GM21381 (cell line): ENCODE measurements around the gene RPGRIP1.
"Not testable (repeated sequence)": the region's sequence is repeated elsewhere in the genome, so short reads cannot be mapped to it uniquely, and the experiment has no call there.

ENCODE experiments used
- ATAC-seq: cut with Tn5 transposase; IDR thresholded peaks from one replicate; pipeline ENCODE4 v1.9.1; 2021; ENCODE audit warnings: mild to moderate bottlenecking, moderate library complexity; ENCODE audit not compliant: unreplicated experiment

Gene RPGRIP1

GRCh38 chr14:21258005-21258888 lies 21.6 kb upstream of the RPGRIP1 start:
- ATAC-seq: no peak

- no peak for ATAC-seq
Measured at GRCh38 chr14:21258889-21259787, 20.7 kb upstream of the RPGRIP1 start.

DNA sequence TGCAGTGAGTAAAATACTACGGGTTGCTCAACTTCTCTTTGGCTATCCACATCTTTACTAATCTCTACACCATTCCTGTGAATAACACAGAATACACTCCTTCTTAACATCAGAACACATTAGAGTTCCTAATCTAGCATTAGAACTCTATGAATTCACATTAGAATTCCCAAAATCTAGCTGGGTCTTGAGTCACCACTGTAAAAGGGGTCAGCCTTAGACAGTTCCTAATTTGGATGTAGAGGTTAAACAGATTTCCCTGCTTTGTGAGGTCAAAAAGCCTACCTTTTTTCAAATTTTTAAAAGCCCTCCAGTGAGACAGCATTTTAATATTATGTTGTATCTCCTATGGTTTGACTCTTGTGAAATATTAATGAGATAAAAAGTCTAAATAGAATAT lies 18.1 kb upstream of the RPGRIP1 start:
- no peak for ATAC-seq

DNA sequence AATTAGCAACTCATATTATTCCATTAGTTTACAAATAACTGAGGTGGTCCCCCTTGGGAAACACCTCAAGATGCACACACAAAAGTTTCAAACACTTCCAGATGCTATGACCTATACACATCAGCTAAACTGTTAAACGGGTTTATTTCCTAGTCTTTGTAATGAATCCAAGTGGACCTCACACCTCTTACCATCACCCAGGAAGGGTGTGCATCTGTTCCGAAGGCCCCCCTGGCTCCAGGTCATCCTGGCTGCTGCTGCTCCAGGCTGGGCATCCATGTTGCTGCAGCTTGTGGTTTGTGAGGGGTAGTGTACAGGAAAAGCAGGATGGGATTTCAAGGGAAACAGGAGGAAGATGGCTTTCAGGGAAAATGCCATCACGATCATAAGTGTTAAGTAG lies 17.5 kb upstream of the RPGRIP1 start:
- ATAC-seq: no peak

GRCh38 chr14:21263284-21264024 lies 16.4 kb upstream of the RPGRIP1 start:
- ATAC-seq: peak; percentile 5

DNA sequence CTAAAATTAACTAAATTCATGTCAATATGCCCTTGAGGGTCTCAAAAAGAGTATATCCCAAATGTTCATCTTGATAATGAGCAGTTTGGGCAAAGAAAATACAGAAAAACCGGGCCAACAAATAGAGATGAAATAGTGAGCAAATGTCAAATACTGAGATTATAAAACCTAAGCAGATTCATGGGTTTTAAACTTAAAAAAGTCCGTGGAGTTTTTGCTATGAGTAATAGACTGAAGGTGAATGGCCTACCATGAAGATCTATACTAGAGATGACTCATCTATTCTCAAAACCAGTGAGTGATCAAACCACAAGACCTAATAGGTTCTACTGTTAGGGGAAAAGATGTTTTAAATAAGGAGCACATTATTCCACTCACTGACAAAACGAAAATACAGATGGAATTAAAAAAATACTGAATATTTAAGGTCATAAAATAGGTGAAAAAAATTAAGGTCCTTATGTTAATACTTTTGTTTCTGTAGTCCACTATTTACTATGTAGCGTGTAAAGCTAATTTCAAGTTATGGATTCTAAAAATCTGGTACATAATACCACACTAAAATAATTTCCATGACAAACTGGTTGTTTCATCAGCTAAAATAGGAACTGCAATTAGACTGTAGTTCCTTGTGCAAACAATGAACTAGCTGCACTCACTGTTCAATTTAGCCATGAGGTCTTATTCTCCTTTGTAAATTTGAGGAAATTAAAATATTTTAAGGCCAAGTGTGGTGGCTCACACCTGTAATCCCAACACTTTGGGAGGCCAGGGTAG lies 15.7 kb upstream of the RPGRIP1 start:
- ATAC-seq: peak; percentile 54

- ATAC-seq: no peak
Measured at GRCh38 chr14:21267431-21267845, 12.4 kb upstream of the RPGRIP1 start.

- no peak for ATAC-seq
Measured at GRCh38 chr14:21267886-21268616, 11.8 kb upstream of the RPGRIP1 start.

- no peak for ATAC-seq
Measured at GRCh38 chr14:21268617-21269251, 11.1 kb upstream of the RPGRIP1 start.

DNA sequence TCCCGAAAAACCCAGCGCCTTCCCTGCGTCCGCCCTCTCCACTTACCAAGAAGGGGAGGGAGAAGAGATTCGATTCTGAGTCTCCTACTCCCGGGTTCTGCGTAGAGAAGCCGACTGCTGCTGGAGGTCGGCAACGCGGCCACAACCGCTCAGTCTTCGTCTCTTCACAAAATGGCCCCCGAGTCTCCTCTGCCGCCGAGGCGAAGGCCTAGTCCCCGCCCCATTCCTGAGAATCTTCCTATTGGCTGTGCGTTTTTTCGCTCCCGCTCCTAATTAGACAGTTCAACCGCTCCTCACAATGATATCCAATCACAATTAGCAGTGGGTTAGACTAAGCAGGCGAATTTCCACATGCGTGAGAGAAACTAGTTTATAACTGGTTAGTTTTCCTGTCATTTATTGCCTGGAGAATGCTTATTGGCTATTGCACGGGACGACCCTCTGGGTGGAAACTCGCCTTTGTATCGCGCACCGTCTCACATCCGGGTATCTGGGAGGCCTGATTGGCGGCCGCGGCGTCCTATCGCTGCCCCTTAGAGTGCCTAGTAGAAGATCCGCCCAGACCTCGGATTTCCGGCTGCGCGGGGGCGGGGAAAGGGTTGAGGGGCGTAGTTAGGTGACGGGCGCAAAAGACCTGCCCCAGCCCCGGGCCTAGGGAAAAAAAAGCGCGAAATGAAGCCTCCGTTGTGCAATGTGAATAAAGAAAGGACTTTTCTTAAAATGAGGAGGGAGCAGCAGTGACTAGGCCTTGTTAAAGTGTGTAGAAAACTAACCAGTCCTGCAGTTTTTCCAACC lies 10.4 kb upstream of the RPGRIP1 start, which contains the start of gene HNRNPC:
TSS of gene HNRNPC (minus strand) at position 191 of the 795 bp plus-strand sequence. CDS start 35,249 bp downstream, outside the sequence.
- peak; percentile 89 for ATAC-seq

GRCh38 chr14:21272661-21273060 lies 7.2 kb upstream of the RPGRIP1 start:
- not testable (repeated sequence) for ATAC-seq

DNA sequence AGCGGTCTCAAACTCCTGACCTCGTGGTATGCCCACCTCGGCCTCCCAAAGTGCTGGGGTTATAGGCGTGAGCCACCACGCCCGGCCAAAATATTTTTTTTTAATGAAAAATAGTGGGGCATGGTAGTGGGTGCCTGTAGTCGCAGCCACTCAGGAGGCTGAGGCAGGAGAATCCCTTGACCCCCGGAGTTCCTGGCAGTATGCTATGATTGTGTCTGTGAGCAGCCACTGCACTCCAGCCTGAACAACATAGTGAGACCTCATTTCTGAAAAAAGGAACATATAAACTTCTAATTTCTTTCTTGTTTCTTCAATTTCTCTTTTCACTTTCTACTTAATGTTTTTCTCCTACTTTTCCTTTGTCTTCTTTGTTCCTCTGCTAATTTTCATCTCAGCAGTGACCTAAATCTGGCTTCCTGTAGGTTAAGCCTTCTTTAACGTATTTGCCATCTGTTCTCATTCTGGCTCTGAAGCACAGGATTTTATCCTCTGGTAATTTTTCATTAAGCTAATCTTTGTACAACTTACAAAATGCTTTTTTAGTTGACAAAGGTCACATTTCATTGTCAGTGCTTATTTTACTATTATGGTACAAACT lies 4.5 kb upstream of the RPGRIP1 start:
- no peak for ATAC-seq

GRCh38 chr14:21278632-21279031 lies 1.3 kb upstream of the RPGRIP1 start:
- no peak for ATAC-seq

DNA sequence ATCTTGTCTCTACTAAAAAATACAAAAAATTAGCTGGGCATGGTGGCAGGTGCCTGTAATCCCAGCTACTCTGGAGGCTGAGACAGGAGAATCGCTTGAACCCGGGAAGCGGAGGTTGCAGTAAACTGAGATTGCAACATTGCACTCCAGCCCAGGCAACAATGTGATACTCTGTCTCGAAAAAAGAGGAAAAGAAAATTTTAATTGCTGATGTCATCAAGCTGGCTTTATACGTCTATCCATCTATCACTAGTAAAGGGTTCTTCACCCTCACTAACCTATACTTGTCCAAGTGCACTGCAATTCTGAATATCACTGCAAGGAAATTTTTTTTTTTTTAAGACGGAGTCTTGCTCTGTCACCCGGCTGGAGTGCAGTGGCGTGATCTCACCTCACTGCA lies 2.0 kb downstream of the RPGRIP1 start:
- ATAC-seq: not testable (repeated sequence)

DNA sequence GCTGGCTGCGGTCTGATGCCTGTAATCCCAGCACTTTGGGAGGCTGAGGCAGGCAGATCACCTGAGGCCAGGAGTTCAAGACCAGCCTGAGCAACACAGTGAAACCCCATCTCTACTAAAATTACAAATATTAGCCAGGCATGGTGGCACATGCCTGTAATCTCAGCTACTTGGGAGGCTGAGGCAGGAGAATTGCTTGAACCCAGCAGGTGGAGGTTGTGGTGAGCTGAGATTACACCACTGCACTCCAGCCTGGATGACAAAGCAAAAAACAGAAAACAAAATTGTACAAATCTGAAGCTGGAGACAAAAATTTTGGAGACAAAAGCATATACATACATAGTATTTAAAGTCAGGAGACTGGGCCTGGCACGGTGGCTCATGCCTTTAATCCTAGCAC lies 6.6 kb downstream of the RPGRIP1 start:
- not testable (repeated sequence) for ATAC-seq

DNA sequence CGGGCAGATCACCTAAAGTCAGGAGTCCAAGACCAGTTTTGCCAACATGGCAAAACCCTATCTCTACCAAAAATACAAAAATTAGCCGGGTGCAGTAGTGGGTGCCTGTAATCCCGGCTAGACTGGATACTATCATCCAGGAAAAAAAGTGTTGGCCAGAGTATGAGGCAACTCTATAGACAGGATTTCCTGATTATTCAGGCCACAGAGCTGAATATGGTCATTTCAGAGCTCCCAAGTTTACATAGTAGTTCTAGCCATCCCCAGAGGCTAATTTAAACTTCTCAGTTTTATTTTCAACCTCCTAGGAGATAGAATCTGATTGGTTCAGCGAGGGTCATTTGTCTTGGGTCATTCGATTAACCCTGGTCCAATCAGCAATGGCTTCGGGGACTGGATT lies 7.3 kb downstream of the RPGRIP1 start:
- ATAC-seq: no peak

- ATAC-seq: not testable (repeated sequence)
Measured at GRCh38 chr14:21294026-21294425, 14.1 kb downstream of the RPGRIP1 start.

- ATAC-seq: no peak
Measured at GRCh38 chr14:21298358-21298757, 18.5 kb downstream of the RPGRIP1 start.
